ENCODE results near the gene CES3. TPM values are rescaled to one million over a fixed set of nuclear protein-coding genes. Genes with fewer than 3 reads are reported as not detected.

CES3 gene
- polyA plus RNA-seq, 1 donor (not counting 4 experiments of a cell fraction or from before 2014, with no cell fraction given): 1.5 TPM

GRCh38 chr16:66918355-66918754 is 42.7 kb upstream of the CES3 start:
- FAIRE-seq: no peak
- dilution Hi-C loops (cut with MboI; ENCODE audit: extremely low pct_ligation_motif_present, low sequenced_read_pairs): no loop called here
- peaks cover 18% of the 10 kb centered on the region for H3K27me3 ChIP-seq (ENCODE audit: control insufficient read depth, extremely low read depth, insufficient read depth, low read length)
- no peaks in the 10 kb centered on the region for H3K36me3 ChIP-seq (ENCODE audit: control insufficient read depth in 2 of 2, extremely low read depth in 1 of 2, insufficient read depth in 2 of 2, low read length in 2 of 2)
- DNase-seq (ENCODE audit: low read depth, low spot score): no peak
- TF ChIP-seq EZH2 (IDR thresholded peaks at IDR 0.05; ENCODE audit: low read length) (no peak), CTCF (optimal IDR thresholded peaks at IDR 0.05 in 1 of 3, IDR thresholded peaks at IDR 0.05 in 1 of 3, conservative IDR thresholded peaks at IDR 0.05 in 1 of 3; ENCODE audit: extremely low read depth in 1 of 3, insufficient read depth in 2 of 3, low read length in 3 of 3) (no peak)
- H3K9me3 ChIP-seq (ENCODE audit: control insufficient read depth, low read depth, low read length): no peaks in the 10 kb centered on the region
- H3K4me1 ChIP-seq (ENCODE audit: control insufficient read depth, extremely low read depth, insufficient read depth, low read length): peaks cover 3% of the 10 kb centered on the region
- H3K79me2 ChIP-seq (ENCODE audit: control insufficient read depth, insufficient read depth, low read length): no peaks in the 10 kb centered on the region
- H3K9ac ChIP-seq (ENCODE audit: control insufficient read depth, extremely low read depth, insufficient read depth, low read length): no peak overlapping the region
- H3K9me1 ChIP-seq (ENCODE audit: control insufficient read depth, extremely low read depth, insufficient read depth, low read length): no peaks in the 10 kb centered on the region
- H3K4me2 ChIP-seq (ENCODE audit: control insufficient read depth, extremely low read depth, insufficient read depth, low read depth, low read length): no peak overlapping the region
- no peak overlapping the region for H3K27ac ChIP-seq (ENCODE audit: control insufficient read depth, insufficient read depth, low read length)
- no peak overlapping the region for H2AFZ ChIP-seq (ENCODE audit: control insufficient read depth, low read length)
- no peak overlapping the region for H3K4me3 ChIP-seq (ENCODE audit: control insufficient read depth in 2 of 3, extremely low read depth in 1 of 3, insufficient read depth in 2 of 3, low read depth in 1 of 3, low read length in 3 of 3)
- no peaks in the 10 kb centered on the region for H4K20me1 ChIP-seq (ENCODE audit: control insufficient read depth, extremely low read depth, insufficient read depth, low read length)

GRCh38 chr16:66918803-66919568 is 42.1 kb upstream of the CES3 start, which contains the start of gene CDH16:
TSS of gene CDH16 (minus strand) at chr16:66918885. CDS start at chr16:66918065, 820 bp downstream.
- no peaks in the 10 kb centered on the region for H3K9me3 ChIP-seq (ENCODE audit: control insufficient read depth, low read depth, low read length)
- no peaks in the 10 kb centered on the region for H4K20me1 ChIP-seq (ENCODE audit: control insufficient read depth, extremely low read depth, insufficient read depth, low read length)
- no peak for FAIRE-seq
- no peaks in the 10 kb centered on the region for H3K79me2 ChIP-seq (ENCODE audit: control insufficient read depth, insufficient read depth, low read length)
- H3K36me3 ChIP-seq (ENCODE audit: control insufficient read depth in 2 of 2, extremely low read depth in 1 of 2, insufficient read depth in 2 of 2, low read length in 2 of 2): no peaks in the 10 kb centered on the region
- H3K27ac ChIP-seq (ENCODE audit: control insufficient read depth, insufficient read depth, low read length): no peak within 1 kb of the TSS
- no peak for DNase-seq (ENCODE audit: low read depth, low spot score)
- H3K4me2 ChIP-seq (ENCODE audit: control insufficient read depth, extremely low read depth, insufficient read depth, low read depth, low read length): no peak within 1 kb of the TSS
- H3K9ac ChIP-seq (ENCODE audit: control insufficient read depth, extremely low read depth, insufficient read depth, low read length): no peak within 1 kb of the TSS
- TF ChIP-seq EZH2 (IDR thresholded peaks at IDR 0.05; ENCODE audit: low read length): no peak
- no peak for TF ChIP-seq CTCF (optimal IDR thresholded peaks at IDR 0.05 in 1 of 3, IDR thresholded peaks at IDR 0.05 in 1 of 3, conservative IDR thresholded peaks at IDR 0.05 in 1 of 3; ENCODE audit: extremely low read depth in 1 of 3, insufficient read depth in 2 of 3, low read length in 3 of 3)
- H2AFZ ChIP-seq (ENCODE audit: control insufficient read depth, low read length): no peak within 1 kb of the TSS
- no peak within 1 kb of the TSS for H3K4me3 ChIP-seq (ENCODE audit: control insufficient read depth in 2 of 3, extremely low read depth in 1 of 3, insufficient read depth in 2 of 3, low read depth in 1 of 3, low read length in 3 of 3)
- peaks cover 3% of the 10 kb centered on the region for H3K4me1 ChIP-seq (ENCODE audit: control insufficient read depth, extremely low read depth, insufficient read depth, low read length)
- peaks cover 24% of the 10 kb centered on the region for H3K27me3 ChIP-seq (ENCODE audit: control insufficient read depth, extremely low read depth, insufficient read depth, low read length)
- H3K9me1 ChIP-seq (ENCODE audit: control insufficient read depth, extremely low read depth, insufficient read depth, low read length): no peaks in the 10 kb centered on the region
- dilution Hi-C loops (cut with MboI; ENCODE audit: extremely low pct_ligation_motif_present, low sequenced_read_pairs): no loop called here

All from keratinocyte (primary cell).